ENCODE data around the gene GDAP2.
"Not testable (repeated sequence)": the region's sequence is repeated elsewhere in the genome, so short reads cannot be mapped to it uniquely, and the experiment has no call there.

The GDAP2 gene

GRCh38 chr1:117897551-117897950 lies 31.9 kb downstream of the GDAP2 start:
- DNase-seq = no peak

- DNase-seq = peak; percentile 87
Observed at GRCh38 chr1:117895482-117896114, 33.8 kb downstream of the GDAP2 start.

- DNase-seq = no peak
Observed at GRCh38 chr1:117894078-117894477, 35.3 kb downstream of the GDAP2 start.

GRCh38 chr1:117892512-117892911 lies 36.9 kb downstream of the GDAP2 start:
- DNase-seq = no peak

- DNase-seq = no peak
Observed at GRCh38 chr1:117890452-117890851, 39.0 kb downstream of the GDAP2 start.

GRCh38 chr1:117886101-117886795 lies 43.2 kb downstream of the GDAP2 start:
- no peak for DNase-seq

GRCh38 chr1:117883616-117884015 lies 45.8 kb downstream of the GDAP2 start:
- no peak for DNase-seq

- DNase-seq = no peak
Observed at GRCh38 chr1:117879284-117879683, 50.1 kb downstream of the GDAP2 start.

- DNase-seq = no peak
Observed at GRCh38 chr1:117877823-117878222, 51.6 kb downstream of the GDAP2 start.

- no peak for DNase-seq
Observed at GRCh38 chr1:117871013-117871412, 58.4 kb downstream of the GDAP2 start.

- DNase-seq = no peak
Observed at GRCh38 chr1:117861694-117862093, 67.7 kb downstream of the GDAP2 start.

GRCh38 chr1:117860896-117861610 lies 68.4 kb downstream of the GDAP2 start:
- peak; percentile 97 for DNase-seq

GRCh38 chr1:117859901-117860300 lies 69.5 kb downstream of the GDAP2 start:
- DNase-seq = no peak

- no peak for DNase-seq
Observed at GRCh38 chr1:117857418-117857817, 72.0 kb downstream of the GDAP2 start.

- peak; percentile 96 for DNase-seq
Observed at GRCh38 chr1:117852853-117853553, 76.4 kb downstream of the GDAP2 start.

- DNase-seq = no peak
Observed at GRCh38 chr1:117851687-117852086, 77.7 kb downstream of the GDAP2 start.

- DNase-seq = no peak
Observed at GRCh38 chr1:117846674-117847425, 82.6 kb downstream of the GDAP2 start.

GRCh38 chr1:117844478-117844877 lies 84.9 kb downstream of the GDAP2 start:
- not testable (repeated sequence) for DNase-seq

- DNase-seq = no peak
Observed at GRCh38 chr1:117843791-117844190, 85.6 kb downstream of the GDAP2 start.

GRCh38 chr1:117842408-117843170 lies 86.8 kb downstream of the GDAP2 start:
- no peak for DNase-seq

GRCh38 chr1:117841117-117841650 lies 88.2 kb downstream of the GDAP2 start:
- DNase-seq = no peak

GRCh38 chr1:117838911-117839310 lies 90.5 kb downstream of the GDAP2 start:
- no peak for DNase-seq

Data from NCI-H446 treated with DMSO at 0.1 percent for 48 hours (cell line).